SK-N-MC (cell line): ENCODE results near the gene NOS1.

ENCODE experiments used
- DNase-seq: peaks from one replicate; pipeline ENCODE4 v3.0.0-alpha.2; 2011; ENCODE audit warnings: low read depth, low spot score
- H3K27ac ChIP-seq: fragments of 200-600 bp; sonication (generic); 2 replicates; pipeline ENCODE4 v1.5.1; 2016; ENCODE audit warnings: mixed run types
- H3K36me3 ChIP-seq: fragments of 200-600 bp; sonication (generic); 2 replicates; pipeline ENCODE4 v1.6.1; 2017; ENCODE audit warnings: antibody characterized with exemption, low read length, mixed read lengths; ENCODE audit not compliant: insufficient read depth
- H3K4me3 ChIP-seq: fragments of 200-600 bp; sonication (generic); 2 replicates; pipeline ENCODE4 v1.5.1; 2016
- H3K9ac ChIP-seq: fragments of 200-600 bp; sonication (generic); 2 replicates; pipeline ENCODE4 v1.8.0; 2017; ENCODE audit warnings: mixed run types, mixed read lengths; ENCODE audit not compliant: insufficient read length
- H3K9me3 ChIP-seq: fragments of 200-600 bp; sonication (generic); 2 replicates; pipeline ENCODE4 v1.6.1; 2017; ENCODE audit warnings: low read depth, mild to moderate bottlenecking, antibody characterized with exemption, low read length, moderate library complexity, mixed read lengths
- EZH2 ChIP-seq: fragments of 200-600 bp; sonication (generic); IDR thresholded peaks from one replicate; pipeline ENCODE4 v1.6.1; 2017; ENCODE audit warnings: antibody characterized with exemption
- FOXP2 ChIP-seq: optimal IDR thresholded peaks from 2 replicates; pipeline ENCODE3; 2011; ENCODE audit warnings: mild to moderate bottlenecking, moderate library complexity; ENCODE audit not compliant: insufficient read depth; ENCODE audit errors: extremely low read length, control extremely low read depth
- POLR2AphosphoS5 ChIP-seq: IDR thresholded peaks from 2 replicates; pipeline ENCODE4 v1.6.1; 2012; ENCODE audit warnings: mild to moderate bottlenecking, low read depth, low read length, borderline replicate concordance

Gene NOS1

GRCh38 chr12:117330441-117331113 lies 30.8 kb downstream of the NOS1 start:
- no peaks in the 10 kb centered on the region for H3K36me3 ChIP-seq
- no peak overlapping the region for H3K27ac ChIP-seq
- no peak overlapping the region for H3K4me3 ChIP-seq
- no peak overlapping the region for H3K9ac ChIP-seq
- H3K9me3 ChIP-seq, result no peaks in the 10 kb centered on the region
- TF ChIP-seq FOXP2 (no peak), POLR2AphosphoS5 (no peak), EZH2 (no peak)
- DNase-seq, result no peak

GRCh38 chr12:117329756-117330155 lies 31.7 kb downstream of the NOS1 start:
- H3K27ac ChIP-seq, result no peak overlapping the region
- no peak overlapping the region for H3K9ac ChIP-seq
- no peak overlapping the region for H3K4me3 ChIP-seq
- DNase-seq, result no peak
- H3K9me3 ChIP-seq, result no peaks in the 10 kb centered on the region
- H3K36me3 ChIP-seq, result no peaks in the 10 kb centered on the region
- no peak for TF ChIP-seq POLR2AphosphoS5
- TF ChIP-seq FOXP2, result no peak
- TF ChIP-seq EZH2, result no peak

DNA sequence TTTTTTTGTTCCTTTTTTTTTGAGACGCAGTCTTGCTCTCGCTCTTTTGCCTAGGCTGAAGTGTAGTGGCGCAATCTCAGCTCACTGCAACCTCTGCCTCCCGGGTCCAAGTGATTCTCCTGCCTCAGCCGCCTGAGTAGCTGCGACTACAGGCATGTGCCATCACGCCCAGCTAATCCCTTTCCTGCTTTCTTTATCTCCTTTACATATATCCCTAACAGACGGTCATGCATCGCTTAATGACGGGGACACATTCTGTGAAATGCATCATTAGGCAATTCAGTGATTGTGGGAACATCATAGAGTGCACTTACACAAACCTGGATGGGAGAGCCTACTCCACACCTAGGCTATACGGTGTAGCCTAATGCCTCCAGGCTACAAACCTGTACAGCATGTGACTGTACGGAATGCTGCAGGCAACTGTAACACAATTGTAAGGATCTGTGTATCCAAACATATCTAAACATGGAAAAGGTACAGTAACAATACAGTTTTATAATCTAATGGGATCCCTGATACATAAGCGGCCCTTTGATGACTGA lies 32.8 kb downstream of the NOS1 start:
- no peak for TF ChIP-seq POLR2AphosphoS5
- TF ChIP-seq EZH2, result no peak
- TF ChIP-seq FOXP2, result no peak
- no peak for DNase-seq
- H3K27ac ChIP-seq, result no peak overlapping the region

GRCh38 chr12:117322428-117322827 lies 39.0 kb downstream of the NOS1 start:
- Histone ChIP-seq H3K36me3 (no peaks in the 10 kb centered on the region), H3K27ac (no peak overlapping the region), H3K9me3 (no peaks in the 10 kb centered on the region), H3K9ac (no peak overlapping the region), H3K4me3 (no peak overlapping the region)
- DNase-seq, result no peak
- TF ChIP-seq POLR2AphosphoS5, result no peak
- TF ChIP-seq FOXP2, result no peak
- no peak for TF ChIP-seq EZH2

More for the DNA sequence above, 32.8 kb downstream of the NOS1 start:
- Histone ChIP-seq H3K9me3 (no peaks in the 10 kb centered on the region), H3K9ac (no peak overlapping the region), H3K36me3 (no peaks in the 10 kb centered on the region), H3K4me3 (no peak overlapping the region)

DNA sequence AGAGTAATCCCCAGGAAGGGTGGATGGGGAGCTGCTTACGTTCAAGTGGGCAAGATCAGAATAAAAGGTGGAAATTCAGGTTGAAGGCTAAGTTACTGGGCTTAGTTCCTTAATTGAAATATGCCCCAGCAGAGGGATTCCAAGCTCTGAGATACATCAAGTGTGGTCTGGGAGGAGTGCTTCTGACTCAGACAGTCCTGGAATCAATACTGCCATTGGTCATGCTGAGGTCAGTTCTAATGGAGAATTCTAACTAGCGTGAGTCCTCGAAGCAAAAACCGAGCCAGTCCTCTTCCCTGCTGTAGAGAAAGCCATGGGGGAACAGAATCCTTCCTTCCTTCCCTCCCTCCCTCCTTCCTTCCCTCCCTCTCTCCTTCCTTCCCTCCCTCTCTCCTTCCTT lies 39.9 kb downstream of the NOS1 start:
- TF ChIP-seq FOXP2, result no peak
- no peak for TF ChIP-seq POLR2AphosphoS5
- TF ChIP-seq EZH2, result no peak
- H3K36me3 ChIP-seq, result no peaks in the 10 kb centered on the region
- DNase-seq, result no peak
- no peak overlapping the region for H3K4me3 ChIP-seq
- H3K9me3 ChIP-seq, result no peaks in the 10 kb centered on the region
- no peak overlapping the region for H3K27ac ChIP-seq
- no peak overlapping the region for H3K9ac ChIP-seq

- no peak for DNase-seq
- H3K36me3 ChIP-seq, result no peaks in the 10 kb centered on the region
- TF ChIP-seq POLR2AphosphoS5, result no peak
- TF ChIP-seq EZH2, result no peak
- TF ChIP-seq FOXP2, result no peak
- no peak overlapping the region for H3K9ac ChIP-seq
- H3K4me3 ChIP-seq, result no peak overlapping the region
- H3K27ac ChIP-seq, result no peak overlapping the region
- H3K9me3 ChIP-seq, result no peaks in the 10 kb centered on the region
Measured at GRCh38 chr12:117318591-117318990, 42.8 kb downstream of the NOS1 start.

- no peak overlapping the region for H3K4me3 ChIP-seq
- no peaks in the 10 kb centered on the region for H3K36me3 ChIP-seq
- no peak for TF ChIP-seq FOXP2
- no peak for TF ChIP-seq EZH2
- no peak for TF ChIP-seq POLR2AphosphoS5
Measured at GRCh38 chr12:117316336-117316735, 45.1 kb downstream of the NOS1 start.

DNA sequence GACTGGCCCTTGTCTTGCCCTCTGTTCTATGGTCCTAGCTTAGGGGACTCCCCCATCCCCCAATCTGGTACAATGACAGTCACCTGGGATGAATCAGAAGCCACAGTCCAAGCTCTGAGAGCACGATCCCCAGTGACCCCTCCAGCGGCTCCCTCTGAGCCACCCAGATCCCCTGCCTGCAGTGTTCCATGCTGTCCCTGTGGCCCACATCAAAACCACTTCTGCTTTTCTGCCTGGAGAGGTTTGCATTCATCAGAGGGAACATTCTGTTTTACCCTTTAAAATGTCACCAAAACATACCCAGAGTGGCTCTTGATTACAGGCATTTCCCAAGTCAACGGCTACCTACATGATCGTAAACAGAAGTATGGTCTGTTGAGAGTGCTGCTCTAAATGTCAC lies 47.5 kb downstream of the NOS1 start:
- TF ChIP-seq POLR2AphosphoS5 (no peak), FOXP2 (no peak), EZH2 (no peak)
- no peak overlapping the region for H3K27ac ChIP-seq
- no peak for DNase-seq
- no peak overlapping the region for H3K4me3 ChIP-seq
- H3K36me3 ChIP-seq, result no peaks in the 10 kb centered on the region
- H3K9ac ChIP-seq, result no peak overlapping the region
- H3K9me3 ChIP-seq, result no peaks in the 10 kb centered on the region

More at GRCh38 chr12:117316336-117316735, 45.1 kb downstream of the NOS1 start:
- Histone ChIP-seq H3K9ac (no peak overlapping the region), H3K9me3 (no peaks in the 10 kb centered on the region), H3K27ac (no peak overlapping the region)
- no peak for DNase-seq
